ENCODE data around the gene EIF4A3. TPM values are rescaled to one million over a fixed set of nuclear protein-coding genes. Genes with fewer than 3 reads are reported as not detected.

The EIF4A3 gene
- total and polyA plus RNA-seq, 10 of the 15 experiments (the other 5 are each of a cell fraction or from before 2014, with no cell fraction given) = 53.3 to 225 (median 103) TPM

DNA sequence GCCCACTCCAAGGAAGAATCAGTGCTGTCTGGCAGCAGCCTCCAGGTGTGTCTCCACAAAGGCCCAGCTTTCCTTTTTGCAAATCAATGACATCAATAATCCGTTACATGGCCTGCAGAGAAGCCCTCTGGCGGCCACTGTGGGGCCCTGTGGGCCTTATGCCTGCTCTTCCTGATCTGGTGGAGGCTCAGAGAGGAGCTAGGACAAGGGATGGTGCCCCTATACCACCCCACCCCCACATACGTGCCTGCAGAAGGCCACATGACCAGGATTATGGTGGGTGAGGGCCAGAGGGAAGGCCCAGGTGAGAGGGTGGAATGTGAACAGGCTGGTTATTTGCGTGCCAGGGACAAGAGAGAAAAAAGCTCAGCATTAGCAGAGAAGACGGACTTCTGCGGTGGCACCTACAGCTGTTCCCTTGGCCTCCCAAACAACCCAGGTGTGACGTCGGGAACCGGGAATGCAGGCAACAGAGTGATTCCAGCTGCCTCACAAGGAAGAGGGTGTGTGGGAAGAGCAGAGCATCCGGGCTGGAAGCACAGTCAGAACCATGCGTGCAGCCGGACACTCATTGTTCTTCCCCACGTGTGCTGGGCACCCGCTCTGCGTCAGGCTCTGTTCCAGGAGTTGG is 22.5 kb downstream of the EIF4A3 start (continued):
- TF ChIP-seq, protein P1, sequence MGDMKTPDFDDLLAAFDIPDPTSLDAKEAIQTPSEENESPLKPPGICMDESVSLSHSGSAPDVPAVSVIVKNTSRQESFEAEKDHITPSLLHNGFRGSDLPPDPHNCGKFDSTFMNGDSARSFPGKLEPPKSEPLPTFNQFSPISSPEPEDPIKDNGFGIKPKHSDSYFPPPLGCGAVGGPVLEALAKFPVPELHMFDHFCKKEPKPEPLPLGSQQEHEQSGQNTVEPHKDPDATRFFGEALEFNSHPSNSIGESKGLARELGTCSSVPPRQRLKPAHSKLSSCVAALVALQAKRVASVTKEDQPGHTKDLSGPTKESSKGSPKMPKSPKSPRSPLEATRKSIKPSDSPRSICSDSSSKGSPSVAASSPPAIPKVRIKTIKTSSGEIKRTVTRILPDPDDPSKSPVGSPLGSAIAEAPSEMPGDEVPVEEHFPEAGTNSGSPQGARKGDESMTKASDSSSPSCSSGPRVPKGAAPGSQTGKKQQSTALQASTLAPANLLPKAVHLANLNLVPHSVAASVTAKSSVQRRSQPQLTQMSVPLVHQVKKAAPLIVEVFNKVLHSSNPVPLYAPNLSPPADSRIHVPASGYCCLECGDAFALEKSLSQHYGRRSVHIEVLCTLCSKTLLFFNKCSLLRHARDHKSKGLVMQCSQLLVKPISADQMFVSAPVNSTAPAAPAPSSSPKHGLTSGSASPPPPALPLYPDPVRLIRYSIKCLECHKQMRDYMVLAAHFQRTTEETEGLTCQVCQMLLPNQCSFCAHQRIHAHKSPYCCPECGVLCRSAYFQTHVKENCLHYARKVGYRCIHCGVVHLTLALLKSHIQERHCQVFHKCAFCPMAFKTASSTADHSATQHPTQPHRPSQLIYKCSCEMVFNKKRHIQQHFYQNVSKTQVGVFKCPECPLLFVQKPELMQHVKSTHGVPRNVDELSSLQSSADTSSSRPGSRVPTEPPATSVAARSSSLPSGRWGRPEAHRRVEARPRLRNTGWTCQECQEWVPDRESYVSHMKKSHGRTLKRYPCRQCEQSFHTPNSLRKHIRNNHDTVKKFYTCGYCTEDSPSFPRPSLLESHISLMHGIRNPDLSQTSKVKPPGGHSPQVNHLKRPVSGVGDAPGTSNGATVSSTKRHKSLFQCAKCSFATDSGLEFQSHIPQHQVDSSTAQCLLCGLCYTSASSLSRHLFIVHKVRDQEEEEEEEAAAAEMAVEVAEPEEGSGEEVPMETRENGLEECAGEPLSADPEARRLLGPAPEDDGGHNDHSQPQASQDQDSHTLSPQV (IDR thresholded peaks at IDR 0.05) = no peak

GRCh38 chr17:80123791-80124190 is 23.1 kb downstream of the EIF4A3 start:
- in situ Hi-C loops (cut with MboI) (no loop called here), intact Hi-C loops (cut with micrococcal nuclease; ENCODE audit: unreplicated experiment) (no loop called here)
- no peak overlapping the region for H3K4me3 ChIP-seq
- ChIA-PET RAD21 (ENCODE audit: unreplicated experiment) (no interaction called here), SMC1A (ENCODE audit: uncharacterized antibody, unreplicated experiment) (no interaction called here), CTCF (interaction anchor here (1.3 to 1.7 kb wide), 2 partner anchors 10 to 23 kb away, joined by 5 to 6 read pairs; partner anchors contain the start of gene GAA), POLR2A (no interaction called here)
- no peaks in the 10 kb centered on the region for H3K4me1 ChIP-seq (ENCODE audit: control insufficient read depth, insufficient read depth, low read length)
- no peaks in the 10 kb centered on the region; a peak in 1 of 4 replicates for H3K27me3 ChIP-seq (replicated peaks in 1 of 2; ENCODE audit: control insufficient read depth in 2 of 2, insufficient read depth in 2 of 2, low read length in 1 of 2)
- no peaks in the 10 kb centered on the region for H3K36me3 ChIP-seq (ENCODE audit: control insufficient read depth in 2 of 2, insufficient read depth in 2 of 2, low read length in 1 of 2)
- FAIRE-seq = no peak
- no peak overlapping the region for H2AFZ ChIP-seq (ENCODE audit: control insufficient read depth, low read depth, low read length)
- H4K20me1 ChIP-seq (ENCODE audit: control insufficient read depth, insufficient read depth) = no peaks in the 10 kb centered on the region
- TF ChIP-seq, protein P2, sequence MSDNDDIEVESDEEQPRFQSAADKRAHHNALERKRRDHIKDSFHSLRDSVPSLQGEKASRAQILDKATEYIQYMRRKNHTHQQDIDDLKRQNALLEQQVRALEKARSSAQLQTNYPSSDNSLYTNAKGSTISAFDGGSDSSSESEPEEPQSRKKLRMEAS (IDR thresholded peaks at IDR 0.05; ENCODE audit: low read depth, low read length) = no peak
- no peak for DNase-seq (ENCODE audit: low read depth, low spot score)
- BruUV-seq (replicated peaks) = no TSS peak
- H3K79me2 ChIP-seq (ENCODE audit: control insufficient read depth, insufficient read depth, low read length) = no peaks in the 10 kb centered on the region
- ATAC-seq = no peak
- H3K4me2 ChIP-seq (ENCODE audit: control insufficient read depth, insufficient read depth) = no peak overlapping the region
- no peak overlapping the region for H3K9ac ChIP-seq (ENCODE audit: control insufficient read depth, insufficient read depth, low read length)
- H3K27ac ChIP-seq (ENCODE audit: control insufficient read depth, insufficient read depth) = no peak overlapping the region
- WGBS (ENCODE audit: insufficient coverage, insufficient replicate concordance, low lambda C conversion rate, missing lambda C conversion rate) = 51% methylated on average over 15 of the region's 15 CpGs
- no peaks in the 10 kb centered on the region for H3K9me3 ChIP-seq (replicated peaks; ENCODE audit: control insufficient read depth, insufficient read depth, low read length)
